ENCODE measurements around the gene MAN1A1.
A peak's percentile ranks its signal among the peaks of the same experiment; 100 is the strongest.
"Not testable (repeated sequence)": the region's sequence is repeated elsewhere in the genome, so short reads cannot be mapped to it uniquely, and the experiment has no call there.

MAN1A1 gene

GRCh38 chr6:119163006-119163405, 186.6 kb downstream of the MAN1A1 start:
- DNase-seq = no peak

GRCh38 chr6:119162134-119162775, 187.3 kb downstream of the MAN1A1 start:
- no peak for DNase-seq

GRCh38 chr6:119161438-119161837, 188.1 kb downstream of the MAN1A1 start:
- DNase-seq = no peak

- DNase-seq = no peak
Observed at GRCh38 chr6:119160911-119161310, 188.7 kb downstream of the MAN1A1 start.

GRCh38 chr6:119158057-119158848, 191.3 kb downstream of the MAN1A1 start:
- DNase-seq = peak; percentile 97

GRCh38 chr6:119157506-119157815, 192.1 kb downstream of the MAN1A1 start:
- DNase-seq = no peak

- no peak for DNase-seq
Observed at GRCh38 chr6:119156757-119157505, 192.6 kb downstream of the MAN1A1 start.

GRCh38 chr6:119156082-119156481, 193.5 kb downstream of the MAN1A1 start:
- not testable (repeated sequence) for DNase-seq

- DNase-seq = no peak
Observed at GRCh38 chr6:119152187-119152586, 197.4 kb downstream of the MAN1A1 start.

GRCh38 chr6:119148825-119149525, 200.6 kb downstream of the MAN1A1 start:
- DNase-seq = no peak

- DNase-seq = peak; percentile 58 to 65
Observed at GRCh38 chr6:119148098-119148824, 201.3 kb downstream of the MAN1A1 start.

- DNase-seq = peak; percentile 90
Observed at GRCh38 chr6:119147101-119148053, 202.2 kb downstream of the MAN1A1 start.

GRCh38 chr6:119145111-119145510, 204.4 kb downstream of the MAN1A1 start:
- peak; percentile 57 to 58 for DNase-seq

- no peak for DNase-seq
Observed at GRCh38 chr6:119142637-119143036, 206.9 kb downstream of the MAN1A1 start.

GRCh38 chr6:119142041-119142440, 207.5 kb downstream of the MAN1A1 start:
- DNase-seq = no peak

GRCh38 chr6:119140196-119141140, 209.1 kb downstream of the MAN1A1 start:
- DNase-seq = no peak

GRCh38 chr6:119138906-119139541, 210.5 kb downstream of the MAN1A1 start:
- DNase-seq = no peak

- peak; percentile 74 to 80 for DNase-seq
Observed at GRCh38 chr6:119137194-119138072, 212.1 kb downstream of the MAN1A1 start.

- no peak for DNase-seq
Observed at GRCh38 chr6:119134752-119135151, 214.8 kb downstream of the MAN1A1 start.
